Activated naive CD4-positive, alpha-beta T cell treated with anti-CD3 and anti-CD28 coated beads, Interleukin-2, amount 10 ng/mL, durations not matched to agents 7 days and 5 days (primary cell): ENCODE measurements around the gene SCNN1A.

Experiments
- CTCF ChIA-PET: fragments of 350-600 bp; sonication (Branson Sonifier 250); formaldehyde crosslinking; loops from one replicate; lab custom pipeline; 2021; ENCODE audit warnings: antibody characterized with exemption; lab: Charles Lee
- DNase-seq: peaks from one replicate; pipeline ENCODE4 v3.0.0-alpha.2; 2020
- H3K27ac Mint-ChIP-seq: one replicate; pipeline ENCODE4 v1.8.0; 2021; ENCODE audit warnings: mild to moderate bottlenecking, moderate library complexity, mixed read lengths
- H3K27me3 Mint-ChIP-seq: one replicate; pipeline ENCODE4 v1.8.0; 2021; ENCODE audit warnings: mild to moderate bottlenecking, mixed read lengths
- H3K36me3 Mint-ChIP-seq: one replicate; pipeline ENCODE4 v1.8.0; 2021; ENCODE audit warnings: mixed read lengths
- H3K4me1 Mint-ChIP-seq: one replicate; pipeline ENCODE4 v1.8.0; 2021; ENCODE audit warnings: mixed read lengths
- H3K4me3 Mint-ChIP-seq: one replicate; pipeline ENCODE4 v1.8.0; 2021; ENCODE audit warnings: mild to moderate bottlenecking, moderate library complexity, mixed read lengths
- H3K9me3 Mint-ChIP-seq: one replicate; pipeline ENCODE4 v1.8.0; 2021; ENCODE audit warnings: mixed read lengths

SCNN1A gene

GRCh38 chr12:6368906-6369525, 6.3 kb downstream of the SCNN1A start:
- H3K27me3 Mint-ChIP-seq: peaks cover 17% of the 10 kb centered on the region
- peaks cover 60% of the 10 kb centered on the region for H3K4me1 Mint-ChIP-seq
- no peaks in the 10 kb centered on the region for H3K9me3 Mint-ChIP-seq
- H3K4me3 Mint-ChIP-seq: no peak overlapping the region
- CTCF ChIA-PET: interaction anchor here (1.7 to 7.0 kb wide), 5 partner anchors 13 to 46 kb away, joined by 9 to 91 read pairs (median 13); no protein-coding TSS in a partner anchor
- H3K27ac Mint-ChIP-seq: peak overlapping the region; percentile 13
- no peaks in the 10 kb centered on the region for H3K36me3 Mint-ChIP-seq
- no peak for DNase-seq

- H3K27ac Mint-ChIP-seq: peak overlapping the region; percentile 58
- peaks cover 61% of the 10 kb centered on the region for H3K4me1 Mint-ChIP-seq
- peaks cover 15% of the 10 kb centered on the region for H3K27me3 Mint-ChIP-seq
- no peaks in the 10 kb centered on the region for H3K36me3 Mint-ChIP-seq
- DNase-seq: no peak
- H3K4me3 Mint-ChIP-seq: no peak overlapping the region
- CTCF ChIA-PET: interaction anchor here (0.6 to 7.0 kb wide), 13 partner anchors 9 to 138 kb away, joined by 3 to 91 read pairs (median 5); no protein-coding TSS in a partner anchor
- no peaks in the 10 kb centered on the region for H3K9me3 Mint-ChIP-seq
These were observed 7.1 kb downstream of the SCNN1A start for GRCh38 chr12:6367969-6368892.

GRCh38 chr12:6367065-6367968, 8.0 kb downstream of the SCNN1A start:
- DNase-seq: peak; percentile 56
- CTCF ChIA-PET: interaction anchor here (0.6 to 7.0 kb wide), 14 partner anchors 10 to 139 kb away, joined by 3 to 91 read pairs (median 4); no protein-coding TSS in a partner anchor

GRCh38 chr12:6364044-6364374, 11.4 kb downstream of the SCNN1A start:
- Mint-ChIP-seq H3K4me3 (peak overlapping the region; percentile 81), H3K27me3 (peaks cover 13% of the 10 kb centered on the region), H3K9me3 (no peaks in the 10 kb centered on the region), H3K27ac (peak overlapping the region; percentile 90), H3K4me1 (peaks cover 61% of the 10 kb centered on the region), H3K36me3 (no peaks in the 10 kb centered on the region)
- CTCF ChIA-PET: interaction anchor here (1.0 to 7.0 kb wide), 3 partner anchors 13 to 101 kb away, joined by 3 to 91 read pairs (median 5); no protein-coding TSS in a partner anchor
- DNase-seq: peak; percentile 64

More at GRCh38 chr12:6367065-6367968, 8.0 kb downstream of the SCNN1A start:
- no peaks in the 10 kb centered on the region for H3K9me3 Mint-ChIP-seq
- H3K27me3 Mint-ChIP-seq: peaks cover 13% of the 10 kb centered on the region
- H3K4me1 Mint-ChIP-seq: peaks cover 58% of the 10 kb centered on the region
- H3K36me3 Mint-ChIP-seq: no peaks in the 10 kb centered on the region
- H3K27ac Mint-ChIP-seq: peak overlapping the region; percentile 58
- H3K4me3 Mint-ChIP-seq: no peak overlapping the region

GRCh38 chr12:6363330-6364043, 11.9 kb downstream of the SCNN1A start:
- CTCF ChIA-PET: interaction anchor here (0.7 to 7.0 kb wide), 5 partner anchors 17 to 168 kb away, joined by 3 to 91 read pairs (median 5); no protein-coding TSS in a partner anchor
- Mint-ChIP-seq H3K27me3 (peaks cover 16% of the 10 kb centered on the region), H3K4me1 (peaks cover 55% of the 10 kb centered on the region), H3K9me3 (no peaks in the 10 kb centered on the region), H3K36me3 (no peaks in the 10 kb centered on the region), H3K27ac (peak overlapping the region; percentile 90), H3K4me3 (peak overlapping the region; percentile 81)
- DNase-seq: peak; percentile 75

GRCh38 chr12:6363010-6363329, 12.4 kb downstream of the SCNN1A start:
- H3K4me1 Mint-ChIP-seq: peaks cover 50% of the 10 kb centered on the region
- H3K27me3 Mint-ChIP-seq: peaks cover 16% of the 10 kb centered on the region
- DNase-seq: no peak
- H3K9me3 Mint-ChIP-seq: no peaks in the 10 kb centered on the region
- peak overlapping the region; percentile 81 for H3K4me3 Mint-ChIP-seq
- no peak overlapping the region for H3K27ac Mint-ChIP-seq
- no peaks in the 10 kb centered on the region for H3K36me3 Mint-ChIP-seq
- CTCF ChIA-PET: interaction anchor here (0.6 to 7.0 kb wide), 6 partner anchors 17 to 167 kb away, joined by 3 to 91 read pairs (median 4); no protein-coding TSS in a partner anchor

GRCh38 chr12:6362403-6362802, 13.0 kb downstream of the SCNN1A start:
- Mint-ChIP-seq H3K4me1 (peaks cover 44% of the 10 kb centered on the region), H3K27ac (peak overlapping the region; percentile 70), H3K36me3 (no peaks in the 10 kb centered on the region), H3K9me3 (no peaks in the 10 kb centered on the region), H3K4me3 (no peak overlapping the region), H3K27me3 (peaks cover 16% of the 10 kb centered on the region)
- DNase-seq: no peak
- CTCF ChIA-PET: interaction anchor here (0.6 to 7.0 kb wide), 2 partner anchors 17 to 28 kb away, joined by 3 to 91 read pairs; no protein-coding TSS in a partner anchor

- Mint-ChIP-seq H3K27me3 (peaks cover 19% of the 10 kb centered on the region), H3K36me3 (no peaks in the 10 kb centered on the region), H3K27ac (peak overlapping the region; percentile 70)
These were observed 13.5 kb downstream of the SCNN1A start for GRCh38 chr12:6361834-6362233.

GRCh38 chr12:6360578-6361490, 14.5 kb downstream of the SCNN1A start:
- Mint-ChIP-seq H3K27ac (peak overlapping the region; percentile 28), H3K27me3 (peaks cover 29% of the 10 kb centered on the region), H3K4me3 (peak overlapping the region; percentile 13), H3K9me3 (no peaks in the 10 kb centered on the region), H3K4me1 (peaks cover 38% of the 10 kb centered on the region), H3K36me3 (no peaks in the 10 kb centered on the region)
- CTCF ChIA-PET: interaction anchor here (1.1 to 1.8 kb wide), 3 partner anchors 15 to 26 kb away, joined by 3 to 5 read pairs (median 5); no protein-coding TSS in a partner anchor
- no peak for DNase-seq

More at GRCh38 chr12:6361834-6362233, 13.5 kb downstream of the SCNN1A start:
- H3K4me1 Mint-ChIP-seq: peaks cover 39% of the 10 kb centered on the region
- DNase-seq: peak; percentile 62
- H3K4me3 Mint-ChIP-seq: peak overlapping the region; percentile 54
- H3K9me3 Mint-ChIP-seq: no peaks in the 10 kb centered on the region
- CTCF ChIA-PET: interaction anchor here (1.1 to 1.8 kb wide), 3 partner anchors 16 to 27 kb away, joined by 3 to 5 read pairs (median 5); no protein-coding TSS in a partner anchor

GRCh38 chr12:6360080-6360571, 15.2 kb downstream of the SCNN1A start:
- Mint-ChIP-seq H3K27ac (no peak overlapping the region), H3K27me3 (peaks cover 36% of the 10 kb centered on the region)
- CTCF ChIA-PET: interaction anchor here (1.5 to 1.8 kb wide), 2 partner anchors 14 to 25 kb away, joined by 5 read pairs; no protein-coding TSS in a partner anchor

GRCh38 chr12:6358881-6359280, 16.5 kb downstream of the SCNN1A start:
- H3K27ac Mint-ChIP-seq: no peak overlapping the region
- H3K4me3 Mint-ChIP-seq: no peak overlapping the region
- H3K4me1 Mint-ChIP-seq: peaks cover 27% of the 10 kb centered on the region
- H3K9me3 Mint-ChIP-seq: no peaks in the 10 kb centered on the region
- H3K27me3 Mint-ChIP-seq: peaks cover 48% of the 10 kb centered on the region
- no peaks in the 10 kb centered on the region for H3K36me3 Mint-ChIP-seq
- CTCF ChIA-PET: interaction anchor here (1.2 to 1.4 kb wide), 2 partner anchors 10 to 24 kb away, joined by 3 to 5 read pairs; no protein-coding TSS in a partner anchor
- no peak for DNase-seq

More at GRCh38 chr12:6360080-6360571, 15.2 kb downstream of the SCNN1A start:
- H3K4me1 Mint-ChIP-seq: peaks cover 36% of the 10 kb centered on the region
- H3K36me3 Mint-ChIP-seq: no peaks in the 10 kb centered on the region
- no peak for DNase-seq
- H3K4me3 Mint-ChIP-seq: no peak overlapping the region
- no peaks in the 10 kb centered on the region for H3K9me3 Mint-ChIP-seq
